GM23248 (cell line): ENCODE data around the gene HDAC2. TPM values are rescaled to one million over a fixed set of nuclear protein-coding genes. Genes with fewer than 3 reads are reported as not detected.
"Not testable (repeated sequence)": the region's sequence is repeated elsewhere in the genome, so short reads cannot be mapped to it uniquely, and the experiment has no call there.

Experiments
- DNase-seq: peaks from one replicate; pipeline ENCODE4 v3.0.0-alpha.2; 2015
- H2AFZ ChIP-seq: fragments of 200-600 bp; sonication (generic); 2 replicates; pipeline ENCODE4 v1.6.1; 2016; ENCODE audit warnings: antibody characterized with exemption
- H3F3A ChIP-seq: fragments of 200-600 bp; sonication (generic); 2 replicates; pipeline ENCODE4 v1.6.1; 2016; ENCODE audit warnings: mild to moderate bottlenecking, antibody characterized with exemption, mixed run types; ENCODE audit not compliant: insufficient read depth
- H3K27ac ChIP-seq: fragments of 200-600 bp; sonication (generic); 2 replicates; pipeline ENCODE4 v1.5.1; 2016; ENCODE audit warnings: mild to moderate bottlenecking
- H3K27me3 ChIP-seq: fragments of 200-600 bp; sonication (generic); replicated peaks from 2 replicates; pipeline ENCODE4 v1.6.1; 2016; ENCODE audit warnings: mild to moderate bottlenecking; ENCODE audit not compliant: insufficient read depth
- H3K36me3 ChIP-seq: fragments of 200-600 bp; sonication (generic); 2 replicates; pipeline ENCODE4 v1.6.1; 2016; ENCODE audit warnings: low read depth, mild to moderate bottlenecking
- H3K4me1 ChIP-seq: fragments of 200-600 bp; sonication (generic); 2 replicates; pipeline ENCODE4 v1.6.1; 2016; ENCODE audit warnings: mild to moderate bottlenecking; ENCODE audit not compliant: insufficient read depth
- H3K4me2 ChIP-seq: fragments of 200-600 bp; sonication (generic); one replicate; pipeline ENCODE4 v1.6.1; 2016; ENCODE audit warnings: mild to moderate bottlenecking; ENCODE audit not compliant: unreplicated experiment
- H3K4me3 ChIP-seq: fragments of 200-600 bp; sonication (generic); 2 replicates; pipeline ENCODE4 v1.5.1; 2016; ENCODE audit warnings: mild to moderate bottlenecking
- H3K79me2 ChIP-seq: fragments of 200-600 bp; sonication (generic); 2 replicates; pipeline ENCODE4 v1.6.1; 2016; ENCODE audit warnings: mild to moderate bottlenecking; ENCODE audit not compliant: insufficient read depth
- H3K9ac ChIP-seq: fragments of 200-600 bp; sonication (generic); 2 replicates; pipeline ENCODE4 v1.6.1; 2016; ENCODE audit warnings: mild to moderate bottlenecking
- H3K9me2 ChIP-seq: fragments of 200-600 bp; sonication (generic); 2 replicates; pipeline ENCODE4 v1.6.1; 2016; ENCODE audit warnings: mixed run types, mild to moderate bottlenecking, moderate library complexity; ENCODE audit not compliant: insufficient read depth
- H3K9me3 ChIP-seq: fragments of 200-600 bp; sonication (generic); one replicate; pipeline ENCODE4 v1.6.1; 2017; ENCODE audit warnings: low read depth
- H4K20me1 ChIP-seq: fragments of 200-600 bp; sonication (generic); 2 replicates; pipeline ENCODE4 v1.6.0; 2016; ENCODE audit not compliant: insufficient read depth
- EZH2 ChIP-seq: fragments of 200-600 bp; sonication (generic); IDR thresholded peaks from 2 replicates; pipeline ENCODE4 v1.6.1; 2018; ENCODE audit warnings: antibody characterized with exemption, mild to moderate bottlenecking; ENCODE audit not compliant: insufficient read depth, poor library complexity, severe bottlenecking
- EZH2phosphoT487 ChIP-seq: fragments of 200-600 bp; sonication (generic); IDR thresholded peaks from 2 replicates; pipeline ENCODE4 v1.6.1; 2018; ENCODE audit warnings: antibody characterized with exemption, moderate library complexity, mild to moderate bottlenecking, low read depth; ENCODE audit not compliant: insufficient read depth
- WGBS, 2 experiments: methylation state at CpG; one replicate each; pipeline ENCODE4 v1.1.6; 2015 to 2017; ENCODE audit warnings: low lambda C conversion rate in 2 of 2, low coverage in 1 of 2; ENCODE audit errors: missing lambda C conversion rate in 2 of 2; 5-methylcytosine and 5-hydroxymethylcytosine counted together
- in situ Hi-C: fragments of 300-500 bp; cut with MboI; formaldehyde crosslinking; loops from 2 replicates; pipeline ENCODE4 v1.15.0; 2020
- polyA plus RNA-seq: library from polyadenylated mRNA; unstranded; fragments of >200 nt; fragmentation: Nextera tagmentation; extraction: Ambion mirVana; gene quantifications from 2 replicates; pipeline ENCODE4 v1.2.1, GENCODE V29; 2016
- total RNA-seq: library from RNA; depleted of rRNA; stranded (reverse); fragments of >200 nt; shearing (Covaris generic); gene quantifications from 2 replicates; pipeline ENCODE4 v1.2.3, GENCODE V29; 2014

Gene HDAC2
- total and polyA plus RNA-seq, 2 experiments from 2014 or later, result 29.4 to 97.4 TPM

DNA sequence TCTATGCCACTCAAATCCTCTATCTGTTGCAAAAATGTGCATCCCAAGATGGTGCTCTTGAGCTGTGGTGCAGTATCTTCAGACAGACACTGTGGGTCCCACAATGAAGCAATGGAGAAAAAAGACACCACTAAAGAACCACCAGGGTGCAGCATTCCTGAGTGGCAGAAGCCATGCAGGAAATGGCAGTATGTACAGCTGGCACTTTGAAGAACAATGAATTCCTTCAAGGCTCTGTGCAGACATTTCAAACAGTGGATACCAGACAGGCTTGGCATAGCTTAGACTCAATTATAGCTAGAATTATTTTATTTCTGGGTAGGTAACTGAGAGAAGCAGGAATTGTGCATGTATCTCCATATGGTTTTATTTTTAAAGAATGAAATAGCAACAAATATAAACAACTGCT, 24.0 kb upstream of the HDAC2 start:
- in situ Hi-C loops, result loop anchor here (25.0 kb wide), 1 partner anchor 292 kb away; no protein-coding TSS in a partner anchor
- peaks cover 32% of the 10 kb centered on the region for H3K4me1 ChIP-seq
- peak overlapping the region; percentile 52; the same call in 1 of the 2 replicates for H3K9ac ChIP-seq
- peak overlapping the region; percentile 29 for H3K4me3 ChIP-seq
- peak; percentile 92 for DNase-seq
- no peaks in the 10 kb centered on the region for H4K20me1 ChIP-seq
- peaks cover 34% of the 10 kb centered on the region for H3F3A ChIP-seq
- H3K9me3 ChIP-seq, result no peaks in the 10 kb centered on the region
- H3K27ac ChIP-seq, result peak overlapping the region; percentile 73
- H3K27me3 ChIP-seq, result no peaks in the 10 kb centered on the region
- 0 out of 2 replicates have a peak overlapping the region, but pooled peaks have one; percentile 4 for H2AFZ ChIP-seq
- TF ChIP-seq EZH2phosphoT487 (no peak), EZH2 (no peak)
- no peaks in the 10 kb centered on the region for H3K79me2 ChIP-seq
- no peaks in the 10 kb centered on the region for H3K36me3 ChIP-seq
- H3K4me2 ChIP-seq, result peak overlapping the region; percentile 88
- no peaks in the 10 kb centered on the region for H3K9me2 ChIP-seq

DNA sequence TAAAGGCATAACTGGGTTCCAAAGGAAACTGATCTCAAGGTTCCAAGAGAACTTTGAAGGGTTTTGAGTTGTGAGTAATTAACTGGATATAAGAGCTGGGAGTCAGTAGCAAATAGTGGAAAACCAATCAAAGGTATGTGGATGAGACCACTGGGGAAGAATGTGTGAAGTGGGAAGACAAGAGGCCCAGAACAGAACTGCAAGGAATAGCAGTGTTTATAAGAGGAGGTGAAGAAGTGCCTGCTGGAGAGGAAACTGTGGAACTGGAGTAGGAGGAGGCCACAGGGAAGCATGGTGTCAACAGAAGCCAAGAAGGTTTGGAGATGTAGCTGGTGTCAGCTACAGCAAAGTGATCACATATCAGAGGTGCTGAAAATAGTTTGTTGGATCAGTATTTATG, 18.7 kb upstream of the HDAC2 start:
- Histone ChIP-seq H3K9ac (no peak overlapping the region), H3K4me1 (no peaks in the 10 kb centered on the region), H3K36me3 (no peaks in the 10 kb centered on the region), H3K79me2 (no peaks in the 10 kb centered on the region), H3K9me2 (no peaks in the 10 kb centered on the region), H2AFZ (no peak overlapping the region), H3K27ac (no peak overlapping the region), H3K4me2 (no peak overlapping the region), H3K9me3 (no peaks in the 10 kb centered on the region), H3K4me3 (no peak overlapping the region), H3K27me3 (no peaks in the 10 kb centered on the region), H3F3A (peaks cover 6% of the 10 kb centered on the region), H4K20me1 (no peaks in the 10 kb centered on the region)
- peak; percentile 11 for DNase-seq
- in situ Hi-C loops, result loop anchor here (25.0 kb wide), 1 partner anchor 298 kb away; no protein-coding TSS in a partner anchor
- TF ChIP-seq EZH2, result no peak
- no peak for TF ChIP-seq EZH2phosphoT487

DNA sequence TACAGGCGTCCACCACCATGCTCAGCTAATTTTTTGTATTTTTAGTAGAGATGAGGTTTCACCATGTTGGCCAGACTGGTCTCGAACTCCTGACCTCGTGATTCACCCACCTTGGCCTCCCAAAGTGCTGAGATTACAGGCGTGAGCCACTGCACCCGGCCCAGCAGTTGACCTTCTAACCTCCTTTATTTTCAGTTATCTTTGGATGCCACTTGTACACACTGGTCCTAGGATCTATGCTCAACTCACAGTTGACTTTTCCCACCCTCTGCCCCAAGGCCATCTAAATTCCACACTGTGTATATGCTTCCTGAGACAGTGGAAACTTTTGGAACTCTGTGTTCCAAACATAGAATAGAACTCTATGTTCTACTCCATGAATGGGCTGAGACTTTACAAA, 11.7 kb upstream of the HDAC2 start:
- WGBS, 2 experiments, result 81 to 84% methylated on average over 5 of the region's 5 CpGs
- not testable (repeated sequence) for H3K27me3 ChIP-seq, H3F3A ChIP-seq, H3K9me2 ChIP-seq, H3K4me3 ChIP-seq, H3K9me3 ChIP-seq, H3K36me3 ChIP-seq, DNase-seq, H3K27ac ChIP-seq, H3K9ac ChIP-seq, H3K4me1 ChIP-seq, H3K79me2 ChIP-seq, H2AFZ ChIP-seq, H3K4me2 ChIP-seq, H4K20me1 ChIP-seq
- in situ Hi-C loops, result loop anchor here (25.0 kb wide), 1 partner anchor 305 kb away; no protein-coding TSS in a partner anchor

DNA sequence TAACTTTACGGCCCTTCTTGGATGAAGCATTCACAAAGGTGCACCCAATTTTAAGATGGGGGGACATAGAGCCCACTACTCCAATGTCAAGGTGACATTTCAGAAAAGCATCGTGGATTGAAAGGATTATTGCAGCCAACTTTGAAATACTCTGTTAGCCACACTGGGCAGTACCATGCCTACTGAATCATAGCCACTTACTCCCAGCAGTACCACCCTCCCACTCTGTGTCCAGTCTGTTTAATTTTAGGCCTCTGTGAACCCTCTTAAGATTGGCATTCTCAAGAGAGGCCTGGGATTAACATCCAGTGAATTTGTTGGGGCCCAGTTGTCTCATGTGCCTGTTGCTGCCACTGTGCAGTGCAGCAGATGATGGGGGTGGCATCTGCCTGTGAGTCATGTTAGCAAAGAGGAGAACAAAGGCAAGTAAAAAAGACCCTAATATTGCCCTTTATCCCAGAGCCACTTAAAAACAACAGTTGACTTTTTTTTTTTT, 11.2 kb upstream of the HDAC2 start:
- no peaks in the 10 kb centered on the region for H3K9me3 ChIP-seq
- H3K4me1 ChIP-seq, result no peaks in the 10 kb centered on the region
- no peaks in the 10 kb centered on the region for H3F3A ChIP-seq
- no peaks in the 10 kb centered on the region for H3K27me3 ChIP-seq
- H4K20me1 ChIP-seq, result no peaks in the 10 kb centered on the region
- H3K79me2 ChIP-seq, result no peaks in the 10 kb centered on the region
- no peaks in the 10 kb centered on the region for H3K9me2 ChIP-seq
- no peak overlapping the region for H3K4me3 ChIP-seq
- no peak overlapping the region for H3K27ac ChIP-seq
- in situ Hi-C loops, result loop anchor here (25.0 kb wide), 1 partner anchor 305 kb away; no protein-coding TSS in a partner anchor
- no peak overlapping the region for H3K4me2 ChIP-seq
- H2AFZ ChIP-seq, result no peak overlapping the region
- TF ChIP-seq EZH2, result no peak
- no peak for TF ChIP-seq EZH2phosphoT487
- 62 to 67% methylated on average over 2 of the region's 2 CpGs for WGBS, 2 experiments
- DNase-seq, result no peak
- no peaks in the 10 kb centered on the region for H3K36me3 ChIP-seq
- no peak overlapping the region for H3K9ac ChIP-seq
